ENCODE results near the gene VWA5B1. TPM values are rescaled to one million over a fixed set of nuclear protein-coding genes. Genes with fewer than 3 reads are reported as not detected.
A peak's percentile ranks its signal among the peaks of the same experiment; 100 is the strongest.

The VWA5B1 gene
- total RNA-seq, 3 donors from 2014 or later (not counting 1 experiment from before 2014, with no cell fraction given), result not detected

- no peaks in the 10 kb centered on the region for H3K36me3 ChIP-seq (ENCODE audit: control insufficient read depth, insufficient read depth, low read length)
- H3K4me1 Mint-ChIP-seq, result peaks cover 11 to 13% of the 10 kb centered on the region in 2 donors
- no peak overlapping the region for H3K4me3 Mint-ChIP-seq
- H3K27ac Mint-ChIP-seq, result no peak overlapping the region
- H3K9me3 ChIP-seq (ENCODE audit: control insufficient read depth, insufficient read depth, low read length), result no peaks in the 10 kb centered on the region
- intact Hi-C loops (cut with micrococcal nuclease), result no loop called here
- TF ChIP-seq, protein P1, sequence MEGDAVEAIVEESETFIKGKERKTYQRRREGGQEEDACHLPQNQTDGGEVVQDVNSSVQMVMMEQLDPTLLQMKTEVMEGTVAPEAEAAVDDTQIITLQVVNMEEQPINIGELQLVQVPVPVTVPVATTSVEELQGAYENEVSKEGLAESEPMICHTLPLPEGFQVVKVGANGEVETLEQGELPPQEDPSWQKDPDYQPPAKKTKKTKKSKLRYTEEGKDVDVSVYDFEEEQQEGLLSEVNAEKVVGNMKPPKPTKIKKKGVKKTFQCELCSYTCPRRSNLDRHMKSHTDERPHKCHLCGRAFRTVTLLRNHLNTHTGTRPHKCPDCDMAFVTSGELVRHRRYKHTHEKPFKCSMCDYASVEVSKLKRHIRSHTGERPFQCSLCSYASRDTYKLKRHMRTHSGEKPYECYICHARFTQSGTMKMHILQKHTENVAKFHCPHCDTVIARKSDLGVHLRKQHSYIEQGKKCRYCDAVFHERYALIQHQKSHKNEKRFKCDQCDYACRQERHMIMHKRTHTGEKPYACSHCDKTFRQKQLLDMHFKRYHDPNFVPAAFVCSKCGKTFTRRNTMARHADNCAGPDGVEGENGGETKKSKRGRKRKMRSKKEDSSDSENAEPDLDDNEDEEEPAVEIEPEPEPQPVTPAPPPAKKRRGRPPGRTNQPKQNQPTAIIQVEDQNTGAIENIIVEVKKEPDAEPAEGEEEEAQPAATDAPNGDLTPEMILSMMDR (IDR thresholded peaks at IDR 0.05), result no peak
- H3K4me3 ChIP-seq (ENCODE audit: low read length), result no peak overlapping the region
- H3K9me3 Mint-ChIP-seq, result no peaks in the 10 kb centered on the region
- no peak for ATAC-seq
- DNase-seq, result no peak
- peaks cover 8% of the 10 kb centered on the region for H3K4me1 ChIP-seq (ENCODE audit: control insufficient read depth, insufficient read depth, low read length)
- H3K27ac ChIP-seq (ENCODE audit: low read length), result no peak overlapping the region
- H3K27me3 ChIP-seq (ENCODE audit: control insufficient read depth, insufficient read depth, low read length), result no peaks in the 10 kb centered on the region
- H3K27me3 Mint-ChIP-seq (ENCODE audit: low read depth in 2 of 2), result peaks cover 14 to 18% of the 10 kb centered on the region in 2 donors
- H3K36me3 Mint-ChIP-seq, result no peaks in the 10 kb centered on the region
- 74% methylated on average over 7 of the region's 7 CpGs for WGBS (ENCODE audit: insufficient coverage)
Measured at GRCh38 chr1:20250340-20250989, 40.2 kb upstream of the VWA5B1 start.

DNA sequence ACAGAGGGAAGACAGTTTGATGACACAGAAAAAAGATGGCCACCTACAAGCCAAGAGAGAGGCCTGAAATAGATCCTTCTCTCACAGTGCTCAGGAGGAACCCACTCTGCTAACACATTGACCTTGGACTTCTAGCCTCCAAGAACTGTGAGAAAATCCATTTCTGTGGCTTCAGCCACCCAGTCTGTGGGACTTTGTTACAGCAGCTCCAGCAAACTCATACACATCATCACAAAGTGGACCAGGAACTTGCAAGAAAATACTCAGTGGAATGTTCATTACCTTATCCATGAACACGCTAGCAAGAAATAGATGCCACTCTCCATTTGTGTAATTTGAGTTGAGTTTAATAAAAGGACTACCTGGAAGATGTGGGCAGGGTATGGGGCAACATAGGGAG, 38.1 kb upstream of the VWA5B1 start:
- DNase-seq (no peak), ATAC-seq (no peak)
- Histone ChIP-seq H3K9me3 (ENCODE audit: control insufficient read depth, insufficient read depth, low read length) (no peaks in the 10 kb centered on the region), H3K36me3 (ENCODE audit: control insufficient read depth, insufficient read depth, low read length) (no peaks in the 10 kb centered on the region), H3K4me3 (ENCODE audit: low read length) (no peak overlapping the region), H3K27me3 (ENCODE audit: control insufficient read depth, insufficient read depth, low read length) (no peaks in the 10 kb centered on the region), H3K27ac (ENCODE audit: low read length) (no peak overlapping the region), H3K4me1 (ENCODE audit: control insufficient read depth, insufficient read depth, low read length) (peaks cover 8% of the 10 kb centered on the region)
- WGBS (ENCODE audit: insufficient coverage), result 100% methylated on average over 1 of the region's 1 CpG
- H3K4me3 Mint-ChIP-seq, result no peak overlapping the region
- H3K4me1 Mint-ChIP-seq, result peaks cover 11 to 13% of the 10 kb centered on the region in 2 donors
- no peaks in the 10 kb centered on the region for H3K9me3 Mint-ChIP-seq
- peaks cover 13 to 18% of the 10 kb centered on the region in 2 donors for H3K27me3 Mint-ChIP-seq (ENCODE audit: low read depth in 2 of 2)
- TF ChIP-seq, protein P1 (IDR thresholded peaks at IDR 0.05), result no peak
- intact Hi-C loops (cut with micrococcal nuclease), result no loop called here
- no peak overlapping the region for H3K27ac Mint-ChIP-seq
- no peaks in the 10 kb centered on the region for H3K36me3 Mint-ChIP-seq

DNA sequence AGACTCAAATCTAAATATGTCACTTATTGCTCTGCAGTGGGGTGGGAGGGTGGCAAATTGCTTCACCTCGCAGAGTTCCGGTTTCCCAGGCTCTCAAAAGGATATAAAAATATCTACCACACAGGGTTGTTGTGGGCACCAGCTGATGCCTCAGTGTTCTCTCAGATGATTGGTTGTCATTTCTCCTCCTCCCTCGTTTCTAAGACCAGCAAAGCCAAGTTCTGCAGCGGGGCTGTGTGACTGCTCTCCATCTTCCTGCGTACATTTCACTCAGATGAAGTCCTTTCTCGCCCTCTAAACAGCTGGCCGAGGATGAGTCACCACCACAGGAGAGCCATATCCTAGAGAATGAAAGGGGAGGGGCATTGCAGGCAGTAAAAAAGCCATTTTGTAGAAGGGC, 35.0 kb upstream of the VWA5B1 start:
- Mint-ChIP-seq H3K9me3 (no peaks in the 10 kb centered on the region), H3K27me3 (ENCODE audit: low read depth in 2 of 2) (peaks cover 16 to 24% of the 10 kb centered on the region in 2 donors), H3K4me1 (no peaks in the 10 kb centered on the region), H3K27ac (no peak overlapping the region), H3K36me3 (no peaks in the 10 kb centered on the region), H3K4me3 (no peak overlapping the region)
- Histone ChIP-seq H3K9me3 (ENCODE audit: control insufficient read depth, insufficient read depth, low read length) (no peaks in the 10 kb centered on the region), H3K27me3 (ENCODE audit: control insufficient read depth, insufficient read depth, low read length) (no peaks in the 10 kb centered on the region), H3K4me3 (ENCODE audit: low read length) (no peak overlapping the region), H3K27ac (ENCODE audit: low read length) (no peak overlapping the region), H3K36me3 (ENCODE audit: control insufficient read depth, insufficient read depth, low read length) (no peaks in the 10 kb centered on the region), H3K4me1 (ENCODE audit: control insufficient read depth, insufficient read depth, low read length) (no peaks in the 10 kb centered on the region)
- 70% methylated on average over 5 of the region's 7 CpGs for WGBS (ENCODE audit: insufficient coverage)
- DNase-seq, result peak in 1 of 2 donors; percentile 10
- intact Hi-C loops (cut with micrococcal nuclease), result no loop called here
- ATAC-seq, result no peak
- TF ChIP-seq, protein P1 (IDR thresholded peaks at IDR 0.05), result no peak

- 76% methylated on average over 3 of the region's 3 CpGs for WGBS (ENCODE audit: insufficient coverage)
- Mint-ChIP-seq H3K4me3 (no peak overlapping the region), H3K36me3 (no peaks in the 10 kb centered on the region), H3K27me3 (ENCODE audit: low read depth in 2 of 2) (peaks cover 13 to 31% of the 10 kb centered on the region in 2 donors), H3K4me1 (no peaks in the 10 kb centered on the region), H3K27ac (no peak overlapping the region), H3K9me3 (no peaks in the 10 kb centered on the region)
- H3K27me3 ChIP-seq (ENCODE audit: control insufficient read depth, insufficient read depth, low read length), result no peaks in the 10 kb centered on the region
- intact Hi-C loops (cut with micrococcal nuclease), result no loop called here
- H3K27ac ChIP-seq (ENCODE audit: low read length), result no peak overlapping the region
- no peak for ATAC-seq
- DNase-seq, result no peak
- TF ChIP-seq, protein P1 (IDR thresholded peaks at IDR 0.05), result no peak
- H3K9me3 ChIP-seq (ENCODE audit: control insufficient read depth, insufficient read depth, low read length), result no peaks in the 10 kb centered on the region
- H3K4me1 ChIP-seq (ENCODE audit: control insufficient read depth, insufficient read depth, low read length), result no peaks in the 10 kb centered on the region
- H3K4me3 ChIP-seq (ENCODE audit: low read length), result no peak overlapping the region
- H3K36me3 ChIP-seq (ENCODE audit: control insufficient read depth, insufficient read depth, low read length), result no peaks in the 10 kb centered on the region
Measured at GRCh38 chr1:20259646-20260045, 31.0 kb upstream of the VWA5B1 start.
